ENCODE measurements around the gene WDR90.

The WDR90 gene

DNA sequence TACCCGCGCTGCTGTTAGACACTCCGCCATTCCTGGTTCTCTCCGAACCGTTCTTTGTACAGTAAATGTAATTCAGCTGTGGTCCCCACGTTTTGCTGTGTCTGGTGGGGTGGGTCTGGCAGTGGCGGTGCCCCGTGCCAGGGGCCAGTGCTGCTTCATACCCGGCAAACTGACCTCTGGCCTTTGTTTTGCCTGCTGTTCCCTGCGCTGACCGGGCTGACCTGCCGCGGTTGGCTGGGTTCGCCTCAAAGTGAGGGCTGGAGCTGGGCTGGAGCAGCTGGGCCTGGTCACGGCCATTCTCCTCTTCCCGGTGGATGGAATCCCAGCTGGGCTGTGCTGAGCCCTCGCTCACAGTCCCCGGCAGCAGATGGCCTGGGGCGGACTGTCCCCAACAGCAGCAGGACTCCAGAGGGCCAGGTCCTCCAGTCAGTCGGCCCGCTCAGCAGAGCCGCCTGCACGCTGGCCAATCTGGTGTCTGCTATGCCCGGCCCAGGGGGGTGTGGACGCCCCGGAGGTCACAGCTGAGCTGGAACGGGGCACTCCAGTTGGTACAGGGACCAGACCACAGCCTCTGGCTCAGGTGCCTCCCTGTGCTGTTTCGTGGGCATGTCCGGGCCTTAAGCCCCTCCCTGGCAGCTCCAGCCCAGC, 19.9 kb upstream of the WDR90 start:
- H4K20me1 ChIP-seq, result peaks cover 4 to 95% (median 62%) of the 10 kb centered on the region in 11 experiments; a peak in 20 of 22 replicates
- H3K9ac ChIP-seq, result peak overlapping the region in 1 of 11 experiments; percentile 5; a peak in 1 of 22 replicates
- H3K36me3 ChIP-seq, result peaks cover 20 to 67% (median 56%) of the 10 kb centered on the region in 11 experiments

GRCh38 chr16:629833-630248, 19.3 kb upstream of the WDR90 start:
- H3K9me3 ChIP-seq (replicated peaks in 1 of 11), result no peaks in the 10 kb centered on the region
- no peak for TF ChIP-seq Cebpa-rat (IDR thresholded peaks at IDR 0.05)
- peaks cover 23 to 47% (median 33%) of the 10 kb centered on the region in 10 experiments for H3K4me1 ChIP-seq
- H3K36me3 ChIP-seq, result peaks cover 21 to 72% (median 59%) of the 10 kb centered on the region in 11 experiments
- H3K27me3 ChIP-seq, result no peaks in the 10 kb centered on the region
- H3K9ac ChIP-seq, result peak overlapping the region in 3 of 11 experiments; percentile 49 to 53 (median 50); a peak in 5 of 22 replicates
- peak overlapping the region in 7 of 11 experiments; percentile 19 to 64 (median 51); a peak in 5 of 22 replicates for H3K4me2 ChIP-seq
- no peak overlapping the region for H3K27ac ChIP-seq
- H4K20me1 ChIP-seq, result peaks cover 4 to 95% (median 62%) of the 10 kb centered on the region in 11 experiments; a peak in 20 of 22 replicates
- no peak overlapping the region for H3K4me3 ChIP-seq

More for the DNA sequence above, 19.9 kb upstream of the WDR90 start:
- H3K4me1 ChIP-seq, result peaks cover 23 to 46% (median 33%) of the 10 kb centered on the region in 10 experiments
- H3K9me3 ChIP-seq (replicated peaks in 1 of 11), result no peaks in the 10 kb centered on the region
- no peak for TF ChIP-seq Cebpa-rat (IDR thresholded peaks at IDR 0.05)
- no peak overlapping the region for H3K4me2 ChIP-seq
- no peak overlapping the region for H3K27ac ChIP-seq
- no peaks in the 10 kb centered on the region for H3K27me3 ChIP-seq
- no peak overlapping the region for H3K4me3 ChIP-seq

DNA sequence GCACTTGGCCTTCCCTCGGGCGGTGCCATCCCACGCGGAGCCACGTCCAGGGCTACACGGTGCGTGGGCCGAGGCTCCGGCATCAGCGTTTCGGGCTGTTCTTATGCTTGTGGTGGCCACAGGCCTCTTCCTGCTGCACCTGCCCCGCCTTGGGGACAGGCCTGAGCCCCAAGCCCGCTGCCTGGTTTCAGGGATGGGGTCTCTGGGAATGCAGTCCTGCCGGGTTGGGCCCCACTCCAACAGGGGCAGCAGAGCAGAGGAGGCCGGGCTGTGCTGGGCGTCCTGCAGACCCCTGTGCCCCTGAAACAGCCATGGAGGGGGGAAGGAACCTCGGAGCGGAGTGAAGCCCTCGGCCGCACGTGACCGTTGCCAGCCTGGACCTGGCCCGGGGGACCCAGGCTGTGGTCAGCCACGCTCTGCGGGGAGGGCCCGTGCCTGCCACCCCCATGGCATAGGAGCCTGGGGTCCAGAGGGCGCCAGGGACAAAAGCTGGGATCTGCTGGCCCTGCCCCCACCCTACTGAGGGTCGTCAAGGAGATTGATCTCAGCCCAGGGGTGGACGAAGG, 18.8 kb upstream of the WDR90 start:
- Histone ChIP-seq H3K4me3 (no peak overlapping the region), H3K27me3 (no peaks in the 10 kb centered on the region), H3K4me1 (peaks cover 23 to 52% (median 34%) of the 10 kb centered on the region in 10 experiments), H3K4me2 (peak overlapping the region in 10 of 11 experiments; percentile 19 to 64 (median 50); a peak in 14 of 22 replicates), H3K36me3 (peaks cover 21 to 70% (median 59%) of the 10 kb centered on the region in 11 experiments), H4K20me1 (peaks cover 1 to 95% (median 62%) of the 10 kb centered on the region in 11 experiments; a peak in 20 of 22 replicates), H3K9me3 (replicated peaks in 1 of 11) (no peaks in the 10 kb centered on the region), H3K27ac (no peak overlapping the region), H3K9ac (peak overlapping the region in 6 of 11 experiments; percentile 7 to 58 (median 50); a peak in 8 of 22 replicates)
- no peak for TF ChIP-seq Cebpa-rat (IDR thresholded peaks at IDR 0.05)

DNA sequence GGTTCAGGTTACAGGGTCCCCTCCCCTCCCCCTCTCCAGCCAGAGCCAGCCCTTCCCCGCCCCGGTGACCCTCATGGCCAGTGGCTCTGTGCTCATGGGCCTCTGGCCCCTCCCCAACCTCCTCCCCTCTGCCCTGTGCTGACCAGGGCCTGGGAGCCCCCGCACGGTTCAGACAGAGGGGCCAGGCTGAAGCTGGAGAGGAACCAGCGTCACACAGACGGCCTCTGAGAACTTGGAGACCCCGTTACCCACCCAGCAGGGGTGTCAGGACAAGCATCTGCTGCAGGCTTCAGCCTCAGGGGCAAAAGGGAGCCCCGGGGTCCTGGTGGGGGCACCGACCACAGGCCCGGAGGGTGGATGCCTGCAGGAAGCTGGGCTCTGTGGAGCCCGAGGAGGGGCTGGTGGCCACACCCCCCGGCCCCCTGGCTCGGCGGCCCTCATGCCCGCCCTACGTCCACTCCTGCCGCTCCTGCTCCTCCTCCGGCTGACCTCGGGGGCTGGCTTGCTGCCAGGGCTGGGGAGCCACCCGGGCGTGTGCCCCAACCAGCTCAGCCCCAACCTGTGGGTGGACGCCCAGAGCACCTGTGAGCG, 18.3 kb upstream of the WDR90 start, which contains the start of gene WFIKKN1:
WFIKKN1 (plus strand) TSS at position 171 of the 591 bp plus-strand sequence; CDS start at position 440, 269 bp downstream.
- TF ChIP-seq Cebpa-rat (IDR thresholded peaks at IDR 0.05), result no peak
- Histone ChIP-seq H3K36me3 (peaks cover 21 to 64% (median 53%) of the 10 kb centered on the region in 11 experiments), H3K4me1 (peaks cover 24 to 53% (median 34%) of the 10 kb centered on the region in 10 experiments), H3K27ac (no peak within 1 kb of the TSS), H3K4me2 (peak within 1 kb of the TSS; percentile 31 to 64 (median 51); a peak in 21 of 22 replicates), H4K20me1 (peaks cover 0 to 91% (median 57%) of the 10 kb centered on the region in 11 experiments; a peak in 19 of 22 replicates), H3K9me3 (replicated peaks in 1 of 11) (no peaks in the 10 kb centered on the region), H3K4me3 (no peak within 1 kb of the TSS), H3K27me3 (no peaks in the 10 kb centered on the region), H3K9ac (peak within 1 kb of the TSS in 9 of 11 experiments; percentile 5 to 58 (median 42); a peak in 11 of 22 replicates)

DNA sequence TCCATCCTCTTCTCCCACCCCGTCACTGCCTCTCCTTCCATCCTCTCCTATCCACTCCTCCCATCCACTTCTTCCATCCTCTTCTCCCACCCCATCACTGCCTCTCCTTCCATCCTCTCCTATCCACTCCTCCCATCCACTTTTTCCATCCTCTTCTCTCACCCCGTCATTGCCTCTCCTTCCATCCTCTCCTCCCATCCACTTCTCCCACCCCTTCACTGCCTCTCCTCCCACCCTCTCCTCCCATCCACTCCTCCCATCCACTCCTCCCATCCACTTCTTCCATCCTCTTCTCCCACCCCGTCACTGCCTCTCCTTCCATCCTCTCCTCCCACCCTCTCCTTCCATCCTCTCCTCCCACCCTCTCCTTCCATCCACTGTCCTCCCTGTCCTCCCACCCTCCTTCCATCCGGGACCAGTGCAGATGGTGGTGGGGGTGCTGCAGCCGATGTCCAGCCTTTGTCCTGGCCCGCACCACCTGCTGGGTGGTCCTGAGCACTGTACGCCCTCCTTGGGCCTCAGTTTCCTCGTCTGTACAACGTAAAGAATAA, 17.3 kb upstream of the WDR90 start:
- Histone ChIP-seq H4K20me1 (peaks cover 0 to 84% (median 53%) of the 10 kb centered on the region in 11 experiments; a peak in 19 of 22 replicates), H3K9ac (no peak overlapping the region), H3K27me3 (no peaks in the 10 kb centered on the region), H3K36me3 (peaks cover 21 to 55% (median 44%) of the 10 kb centered on the region in 11 experiments; a peak in 21 of 22 replicates), H3K9me3 (replicated peaks in 1 of 11) (no peaks in the 10 kb centered on the region), H3K4me3 (no peak overlapping the region), H3K4me1 (peaks cover 24 to 44% (median 31%) of the 10 kb centered on the region in 10 experiments), H3K27ac (no peak overlapping the region), H3K4me2 (no peak overlapping the region)
- TF ChIP-seq Cebpa-rat (IDR thresholded peaks at IDR 0.05), result no peak

GRCh38 chr16:632486-633335, 16.5 kb upstream of the WDR90 start:
- peaks cover 15 to 46% (median 36%) of the 10 kb centered on the region in 11 experiments; a peak in 21 of 22 replicates for H3K36me3 ChIP-seq
- no peak overlapping the region for H3K4me3 ChIP-seq
- peaks cover 29 to 42% (median 35%) of the 10 kb centered on the region in 10 experiments for H3K4me1 ChIP-seq
- no peak overlapping the region for H3K9ac ChIP-seq
- peaks cover 0 to 76% (median 53%) of the 10 kb centered on the region in 11 experiments; a peak in 19 of 22 replicates for H4K20me1 ChIP-seq
- no peak overlapping the region for H3K27ac ChIP-seq
- no peaks in the 10 kb centered on the region for H3K27me3 ChIP-seq
- H3K9me3 ChIP-seq (replicated peaks in 1 of 11), result no peaks in the 10 kb centered on the region
- H3K4me2 ChIP-seq, result no peak overlapping the region
- TF ChIP-seq Cebpa-rat (IDR thresholded peaks at IDR 0.05), result no peak

DNA sequence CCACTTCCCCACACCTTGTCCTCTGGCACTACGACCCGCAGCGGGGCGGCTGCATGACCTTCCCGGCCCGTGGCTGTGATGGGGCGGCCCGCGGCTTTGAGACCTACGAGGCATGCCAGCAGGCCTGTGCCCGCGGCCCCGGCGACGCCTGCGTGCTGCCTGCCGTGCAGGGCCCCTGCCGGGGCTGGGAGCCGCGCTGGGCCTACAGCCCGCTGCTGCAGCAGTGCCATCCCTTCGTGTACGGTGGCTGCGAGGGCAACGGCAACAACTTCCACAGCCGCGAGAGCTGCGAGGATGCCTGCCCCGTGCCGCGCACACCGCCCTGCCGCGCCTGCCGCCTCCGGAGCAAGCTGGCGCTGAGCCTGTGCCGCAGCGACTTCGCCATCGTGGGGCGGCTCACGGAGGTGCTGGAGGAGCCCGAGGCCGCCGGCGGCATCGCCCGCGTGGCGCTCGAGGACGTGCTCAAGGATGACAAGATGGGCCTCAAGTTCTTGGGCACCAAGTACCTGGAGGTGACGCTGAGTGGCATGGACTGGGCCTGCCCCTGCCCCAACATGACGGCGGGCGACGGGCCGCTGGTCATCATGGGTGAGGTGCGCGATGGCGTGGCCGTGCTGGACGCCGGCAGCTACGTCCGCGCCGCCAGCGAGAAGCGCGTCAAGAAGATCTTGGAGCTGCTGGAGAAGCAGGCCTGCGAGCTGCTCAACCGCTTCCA, 15.7 kb upstream of the WDR90 start:
- Histone ChIP-seq H3K27me3 (no peaks in the 10 kb centered on the region), H3K4me2 (no peak overlapping the region), H3K4me1 (peaks cover 36 to 46% (median 41%) of the 10 kb centered on the region in 10 experiments), H3K36me3 (peaks cover 15 to 38% (median 31%) of the 10 kb centered on the region in 11 experiments; a peak in 21 of 22 replicates), H3K4me3 (no peak overlapping the region), H4K20me1 (peaks cover 0 to 68% (median 49%) of the 10 kb centered on the region in 11 experiments; a peak in 19 of 22 replicates), H3K9ac (0 out of 22 replicates have a peak overlapping the region, but pooled peaks of 1 of the 11 experiments have one; percentile 23), H3K27ac (no peak overlapping the region), H3K9me3 (replicated peaks in 1 of 11) (no peaks in the 10 kb centered on the region)
- TF ChIP-seq Cebpa-rat (IDR thresholded peaks at IDR 0.05), result no peak
